GM21528 (cell line): ENCODE measurements around the gene ODF4.
"Not testable (repeated sequence)": the region's sequence is repeated elsewhere in the genome, so short reads cannot be mapped to it uniquely, and the experiment has no call there.

Experiments
- ATAC-seq: cut with Tn5 transposase; IDR thresholded peaks from one replicate; pipeline ENCODE4 v1.9.1; 2021; ENCODE audit warnings: mild to moderate bottlenecking, moderate library complexity; ENCODE audit not compliant: unreplicated experiment, low FRiP score

The ODF4 gene

DNA sequence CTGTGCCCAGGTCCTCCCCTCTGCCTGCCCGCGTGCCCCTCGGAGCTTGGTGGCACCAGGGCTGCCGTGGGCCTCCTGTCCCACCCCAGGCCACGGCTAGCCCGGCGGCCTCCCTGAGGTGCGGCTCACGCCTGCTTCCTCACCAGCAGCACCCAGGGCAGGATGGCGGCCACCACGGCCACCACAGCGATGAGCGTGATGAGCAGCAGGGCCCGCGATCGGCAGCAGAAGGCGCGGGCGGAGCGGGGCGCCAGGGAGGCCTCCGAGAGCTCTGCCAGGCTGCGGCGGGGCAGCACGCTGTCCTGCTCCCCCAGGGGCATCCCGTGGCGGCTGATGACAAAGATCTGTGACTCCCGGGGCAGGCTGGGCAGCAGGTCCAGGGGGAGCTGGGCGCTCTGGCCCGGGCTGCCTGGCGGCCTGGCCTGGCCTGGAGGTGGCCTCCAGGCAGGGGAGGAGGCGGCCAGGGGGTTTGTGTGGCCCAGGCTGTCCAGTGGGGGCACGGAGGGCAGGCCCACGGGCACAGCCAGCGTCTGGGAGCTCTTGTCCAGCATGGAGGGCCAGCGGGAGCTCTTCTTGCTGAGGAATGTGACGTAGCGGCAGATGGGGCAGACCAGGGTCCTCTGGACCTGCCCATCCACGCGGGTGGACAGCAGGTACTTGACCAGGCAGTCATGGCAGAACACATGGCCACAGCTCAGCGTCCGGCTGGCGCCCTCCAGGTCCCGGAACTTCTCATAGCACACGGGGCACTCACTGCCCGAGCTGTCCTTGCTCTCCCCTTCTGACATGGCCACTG, 53.2 kb downstream of the ODF4 start:
- ATAC-seq: no peak

DNA sequence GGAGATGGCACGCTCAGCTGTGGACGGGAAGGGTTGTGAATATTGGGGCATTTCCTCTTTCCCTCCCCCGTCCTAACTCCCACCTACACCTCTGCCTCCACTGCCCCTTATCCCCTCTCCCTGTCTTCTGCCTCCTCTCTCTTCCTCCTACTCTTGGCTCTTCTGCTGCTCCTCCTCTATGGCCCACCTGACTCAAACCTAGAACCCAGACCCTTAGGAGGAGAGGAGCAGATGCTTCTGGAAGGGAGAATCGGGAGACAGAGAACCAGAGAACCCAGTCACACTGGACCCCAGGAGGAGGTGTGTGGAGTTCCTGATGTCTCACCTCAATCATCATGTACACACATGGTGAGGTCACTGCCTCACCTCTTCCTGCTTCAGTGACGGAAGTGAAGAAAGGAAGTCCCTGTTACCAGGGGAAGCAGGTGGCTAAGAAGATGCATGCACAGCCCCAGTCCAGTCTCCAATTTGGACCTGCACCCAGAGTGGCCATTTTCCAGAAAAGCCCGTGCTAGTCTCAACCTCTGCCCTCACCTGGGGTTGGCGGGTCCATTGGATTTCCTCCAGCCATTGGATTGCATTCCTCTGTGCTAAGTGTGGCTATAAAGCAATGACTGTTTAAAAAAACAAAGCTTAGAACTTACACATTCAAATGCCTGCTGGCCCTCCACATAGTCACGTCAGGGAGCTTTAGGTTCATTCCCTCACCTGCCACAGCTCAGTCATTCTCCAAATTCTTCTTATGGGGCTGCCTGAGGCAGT, 54.0 kb downstream of the ODF4 start:
- ATAC-seq: no peak

DNA sequence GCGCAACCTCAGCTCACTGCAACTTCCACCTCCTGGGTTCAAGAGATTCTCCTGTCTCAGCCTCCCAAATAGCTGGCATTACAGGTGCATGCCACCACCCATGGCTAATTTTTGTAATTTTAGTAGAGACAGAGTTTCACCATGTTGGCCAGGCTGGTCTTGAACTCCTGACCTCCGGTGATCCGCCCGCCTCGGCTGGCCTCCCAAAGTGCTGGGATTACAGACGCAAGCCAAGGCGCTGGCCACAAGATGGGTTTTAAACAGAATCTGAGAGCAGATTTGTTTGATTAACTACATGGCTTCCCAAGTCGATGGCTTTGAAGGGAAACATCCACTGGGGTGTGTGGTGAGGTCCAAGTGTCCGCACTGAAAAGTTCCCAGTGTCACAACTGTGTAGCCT, 54.9 kb downstream of the ODF4 start:
- ATAC-seq: not testable (repeated sequence)
